IPS-18a (cell line): ENCODE data around the gene ING3.

Experiments used
- H3K27ac ChIP-seq: one replicate; pipeline ENCODE4 v1.5.1; 2013; ENCODE audit warnings: low read length
- H3K27me3 ChIP-seq: one replicate; pipeline ENCODE4 v1.6.1; 2013; ENCODE audit warnings: mild to moderate bottlenecking, low read length; ENCODE audit not compliant: control insufficient read depth, insufficient read depth
- H3K36me3 ChIP-seq: one replicate; pipeline ENCODE4 v1.6.1; 2013; ENCODE audit warnings: low read depth, low read length; ENCODE audit not compliant: control insufficient read depth
- H3K4me1 ChIP-seq: one replicate; pipeline ENCODE4 v1.6.1; 2013; ENCODE audit warnings: low read depth, low read length; ENCODE audit not compliant: control insufficient read depth
- H3K4me3 ChIP-seq: one replicate; pipeline ENCODE4 v1.5.1; 2013; ENCODE audit warnings: low read length
- H3K9ac ChIP-seq: one replicate; pipeline ENCODE4 v1.6.1; 2013; ENCODE audit warnings: mild to moderate bottlenecking, low read length, moderate library complexity
- H3K9me3 ChIP-seq: one replicate; pipeline ENCODE4 v1.6.1; 2013; ENCODE audit warnings: low read depth, low read length; ENCODE audit not compliant: control insufficient read depth

The ING3 gene

GRCh38 chr7:120991581-120991980, 41.0 kb downstream of the ING3 start:
- Histone ChIP-seq H3K27me3 (peaks cover 26% of the 10 kb centered on the region), H3K36me3 (no peaks in the 10 kb centered on the region), H3K27ac (no peak overlapping the region), H3K4me3 (no peak overlapping the region), H3K9ac (no peak overlapping the region), H3K4me1 (peaks cover 8% of the 10 kb centered on the region), H3K9me3 (no peaks in the 10 kb centered on the region)

GRCh38 chr7:120992272-120992964, 41.8 kb downstream of the ING3 start:
- peaks cover 26% of the 10 kb centered on the region for H3K27me3 ChIP-seq
- H3K36me3 ChIP-seq, result no peaks in the 10 kb centered on the region
- H3K4me3 ChIP-seq, result no peak overlapping the region
- H3K4me1 ChIP-seq, result peaks cover 8% of the 10 kb centered on the region
- no peaks in the 10 kb centered on the region for H3K9me3 ChIP-seq
- no peak overlapping the region for H3K9ac ChIP-seq
- H3K27ac ChIP-seq, result no peak overlapping the region

GRCh38 chr7:120992965-120993494, 42.5 kb downstream of the ING3 start:
- Histone ChIP-seq H3K27me3 (peaks cover 21% of the 10 kb centered on the region), H3K4me1 (peaks cover 4% of the 10 kb centered on the region), H3K9me3 (no peaks in the 10 kb centered on the region), H3K27ac (no peak overlapping the region), H3K4me3 (no peak overlapping the region), H3K9ac (no peak overlapping the region), H3K36me3 (no peaks in the 10 kb centered on the region)

GRCh38 chr7:120993553-120994191, 43.1 kb downstream of the ING3 start:
- no peaks in the 10 kb centered on the region for H3K4me1 ChIP-seq
- no peak overlapping the region for H3K27ac ChIP-seq
- H3K27me3 ChIP-seq, result peaks cover 15% of the 10 kb centered on the region
- H3K4me3 ChIP-seq, result no peak overlapping the region
- no peaks in the 10 kb centered on the region for H3K36me3 ChIP-seq
- no peak overlapping the region for H3K9ac ChIP-seq
- no peaks in the 10 kb centered on the region for H3K9me3 ChIP-seq

- Histone ChIP-seq H3K9ac (no peak overlapping the region), H3K27me3 (peaks cover 4% of the 10 kb centered on the region), H3K4me1 (no peaks in the 10 kb centered on the region), H3K27ac (no peak overlapping the region), H3K9me3 (no peaks in the 10 kb centered on the region), H3K36me3 (no peaks in the 10 kb centered on the region), H3K4me3 (no peak overlapping the region)
These were observed 44.2 kb downstream of the ING3 start for GRCh38 chr7:120994512-120995410.

GRCh38 chr7:120995654-120996053, 45.1 kb downstream of the ING3 start:
- H3K4me3 ChIP-seq, result no peak overlapping the region
- no peaks in the 10 kb centered on the region for H3K9me3 ChIP-seq
- H3K36me3 ChIP-seq, result no peaks in the 10 kb centered on the region
- H3K4me1 ChIP-seq, result no peaks in the 10 kb centered on the region
- no peak overlapping the region for H3K27ac ChIP-seq
- no peaks in the 10 kb centered on the region for H3K27me3 ChIP-seq
- no peak overlapping the region for H3K9ac ChIP-seq

GRCh38 chr7:120996333-120996987, 45.9 kb downstream of the ING3 start:
- H3K36me3 ChIP-seq, result no peaks in the 10 kb centered on the region
- H3K27ac ChIP-seq, result no peak overlapping the region
- H3K9me3 ChIP-seq, result no peaks in the 10 kb centered on the region
- no peak overlapping the region for H3K9ac ChIP-seq
- no peak overlapping the region for H3K4me3 ChIP-seq
- H3K4me1 ChIP-seq, result no peaks in the 10 kb centered on the region
- no peaks in the 10 kb centered on the region for H3K27me3 ChIP-seq

GRCh38 chr7:120996988-120997345, 46.4 kb downstream of the ING3 start:
- H3K4me3 ChIP-seq, result no peak overlapping the region
- H3K4me1 ChIP-seq, result no peaks in the 10 kb centered on the region
- no peaks in the 10 kb centered on the region for H3K36me3 ChIP-seq
- no peaks in the 10 kb centered on the region for H3K27me3 ChIP-seq
- no peaks in the 10 kb centered on the region for H3K9me3 ChIP-seq
- H3K27ac ChIP-seq, result no peak overlapping the region
- H3K9ac ChIP-seq, result no peak overlapping the region

GRCh38 chr7:120997882-120998474, 47.4 kb downstream of the ING3 start:
- Histone ChIP-seq H3K27ac (no peak overlapping the region), H3K9me3 (no peaks in the 10 kb centered on the region), H3K4me1 (no peaks in the 10 kb centered on the region), H3K36me3 (no peaks in the 10 kb centered on the region), H3K4me3 (no peak overlapping the region), H3K27me3 (no peaks in the 10 kb centered on the region), H3K9ac (no peak overlapping the region)

GRCh38 chr7:120998520-120998919, 47.9 kb downstream of the ING3 start:
- no peak overlapping the region for H3K27ac ChIP-seq

More at GRCh38 chr7:120998520-120998919, 47.9 kb downstream of the ING3 start:
- Histone ChIP-seq H3K4me1 (no peaks in the 10 kb centered on the region), H3K36me3 (no peaks in the 10 kb centered on the region), H3K4me3 (no peak overlapping the region), H3K27me3 (no peaks in the 10 kb centered on the region), H3K9ac (no peak overlapping the region), H3K9me3 (no peaks in the 10 kb centered on the region)
